NCI-H2107 treated with DMSO at 0.1 percent for 48 hours (cell line): ENCODE measurements around the gene ID3.
A peak's percentile ranks its signal among the peaks of the same experiment; 100 is the strongest.

Experiments used
- DNase-seq: peaks from one replicate; lab custom pipeline; 2025; ENCODE audit not compliant: unreplicated experiment; lab: John Stamatoyannopoulos, UW

Gene ID3

GRCh38 chr1:23566304-23566703 lies 7.0 kb upstream of the ID3 start:
- no peak for DNase-seq

DNA sequence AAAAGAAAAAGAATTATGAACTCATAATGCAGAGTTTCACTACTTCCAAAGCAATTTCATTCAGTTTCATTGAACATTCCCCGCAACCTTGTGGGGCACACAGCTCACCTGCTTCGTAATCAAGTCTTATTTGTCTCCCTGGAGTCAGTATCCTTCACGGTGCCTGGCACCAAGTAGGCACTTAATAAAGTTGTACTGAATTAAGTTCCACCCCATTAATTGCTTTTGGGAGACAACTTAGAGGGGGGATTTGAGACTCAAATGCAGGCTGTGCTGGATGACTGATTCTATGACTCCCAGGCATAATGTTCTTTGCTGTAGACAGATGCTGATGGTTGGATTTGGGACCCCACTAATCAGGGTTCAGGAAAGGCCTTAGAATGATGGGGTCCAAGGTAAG lies 6.5 kb upstream of the ID3 start:
- DNase-seq = no peak

- no peak for DNase-seq
Measured at GRCh38 chr1:23564529-23565122, 5.3 kb upstream of the ID3 start.

DNA sequence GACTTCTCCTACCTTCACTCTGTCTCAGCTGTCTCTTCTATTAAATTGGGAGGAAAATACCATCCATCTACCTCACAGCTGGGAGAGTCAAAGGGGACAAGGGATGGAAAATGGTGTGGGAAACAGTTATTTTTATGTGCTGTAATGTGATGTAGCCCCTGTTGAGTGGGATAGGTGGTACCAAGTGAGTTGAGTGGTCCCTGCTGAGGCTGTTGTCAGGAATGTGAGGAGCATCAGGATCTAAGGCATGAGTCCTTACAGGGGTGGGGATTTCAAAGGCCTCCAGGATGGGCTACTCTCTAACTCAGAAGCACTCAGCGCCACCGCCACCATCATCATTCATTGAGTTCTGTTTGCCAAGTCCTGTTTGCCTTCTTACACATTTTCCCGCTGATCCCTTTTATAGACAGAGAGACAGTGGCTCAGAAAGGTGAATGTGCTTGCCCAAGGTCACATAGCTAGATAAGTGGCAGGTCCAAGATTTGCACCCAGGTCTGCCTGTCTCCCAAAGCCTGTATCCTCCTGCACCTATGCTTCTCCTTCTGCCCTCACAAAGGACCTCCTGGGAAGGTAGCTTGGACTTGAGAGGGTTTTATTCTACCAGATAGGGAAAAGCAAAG lies 4.6 kb upstream of the ID3 start:
- DNase-seq = no peak

GRCh38 chr1:23563003-23563402 lies 3.7 kb upstream of the ID3 start:
- DNase-seq = no peak

- DNase-seq = peak; percentile 80
Measured at GRCh38 chr1:23562137-23562876, 3.0 kb upstream of the ID3 start.

DNA sequence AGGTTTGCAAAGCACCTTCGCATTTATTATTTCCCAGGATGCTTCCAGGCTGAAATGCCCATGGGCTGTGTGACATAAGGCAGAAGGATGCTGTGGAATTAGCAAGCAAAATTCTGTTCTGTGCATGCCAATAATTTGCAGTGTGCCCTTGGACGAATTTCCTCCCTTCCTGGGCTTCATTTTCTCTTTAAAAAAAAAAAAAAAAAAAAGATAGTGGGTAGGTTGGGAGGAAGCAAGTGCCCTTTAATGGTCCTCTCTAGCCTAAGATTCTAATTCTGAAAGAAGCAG lies 2.5 kb upstream of the ID3 start:
- DNase-seq = no peak

DNA sequence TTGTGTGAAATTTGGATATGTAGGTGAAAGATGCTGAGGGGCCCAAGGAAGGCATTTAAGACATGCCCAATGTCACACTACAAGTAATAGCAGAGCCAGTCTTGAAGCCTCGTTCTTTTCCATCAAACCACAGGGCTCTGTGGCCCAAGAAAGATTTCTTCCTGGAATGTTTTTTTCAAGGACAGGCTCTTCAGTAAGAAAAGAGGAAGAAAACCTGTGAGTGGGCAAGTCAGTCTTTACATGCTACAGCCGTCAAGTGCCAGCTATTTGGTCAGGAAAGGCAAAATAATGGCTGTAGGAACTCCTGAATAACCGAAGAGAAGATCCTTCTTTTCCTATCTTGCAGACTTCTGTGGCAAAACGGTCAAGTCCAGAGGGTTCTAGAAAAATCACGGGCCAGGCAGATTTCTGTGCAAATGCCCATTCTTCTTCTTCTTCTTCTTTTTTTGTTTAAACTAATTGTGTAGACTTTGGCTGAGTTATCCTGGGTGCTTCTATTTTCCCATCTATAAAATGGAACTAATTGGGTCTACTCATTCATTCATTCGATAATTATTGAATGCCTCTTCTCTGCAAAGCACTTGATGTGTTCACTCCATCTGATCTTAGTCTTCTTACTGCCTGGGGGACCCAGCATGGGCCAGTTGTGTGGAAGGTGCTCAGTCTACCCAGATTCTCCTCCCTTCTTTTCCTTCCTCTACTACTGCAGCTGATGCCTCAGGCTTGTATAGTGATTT lies 1.9 kb upstream of the ID3 start:
- DNase-seq = no peak

- no peak for DNase-seq
Measured at GRCh38 chr1:23559985-23560741, 862 bp upstream of the ID3 start.

DNA sequence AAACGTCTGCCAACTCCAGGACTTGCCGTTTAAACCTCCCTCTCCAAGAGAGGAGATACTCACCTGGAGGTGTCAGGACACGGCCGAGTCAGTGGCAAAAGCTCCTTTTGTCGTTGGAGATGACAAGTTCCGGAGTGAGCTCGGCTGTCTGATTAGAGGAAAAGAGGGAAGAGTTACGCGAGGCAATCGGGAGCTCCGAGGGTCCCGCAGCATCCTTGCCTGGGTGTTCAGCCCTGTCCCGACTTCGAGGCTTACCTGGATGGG lies 497 bp downstream of the ID3 start:
- DNase-seq = no peak

DNA sequence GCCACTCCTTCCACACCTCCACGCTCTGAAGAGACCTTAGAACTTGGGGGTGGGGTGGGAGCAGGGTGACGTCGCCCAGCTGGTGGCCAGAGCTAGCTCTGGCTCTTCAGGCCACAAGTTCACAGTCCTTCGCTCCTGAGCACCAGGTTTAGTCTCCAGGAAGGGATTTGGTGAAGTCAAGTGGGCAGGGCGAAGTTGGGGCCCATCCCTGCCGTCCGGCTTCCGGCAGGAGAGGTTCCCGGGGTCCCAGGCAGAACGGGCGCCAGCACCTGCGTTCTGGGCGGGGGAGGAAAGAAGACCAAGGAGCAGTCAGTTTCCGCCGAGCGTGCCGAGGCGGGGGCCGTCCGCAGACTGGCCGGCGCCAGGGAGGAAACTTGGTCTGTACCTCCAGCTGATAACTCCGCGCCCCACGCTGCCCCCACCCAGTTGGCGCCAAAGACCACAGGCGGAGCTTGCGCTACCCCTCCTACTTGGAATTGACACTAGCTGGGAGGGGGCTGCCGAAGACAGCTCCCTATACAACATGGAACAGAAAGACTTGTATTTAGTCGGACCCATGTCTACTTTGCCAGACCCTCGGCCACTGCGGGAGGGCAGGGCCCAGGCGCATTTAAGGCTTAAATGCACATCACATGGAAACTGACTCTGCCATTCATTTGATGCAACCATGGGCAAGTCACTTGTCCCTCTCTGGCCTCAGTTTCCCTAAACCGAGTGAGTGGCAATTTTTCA lies 995 bp downstream of the ID3 start:
- peak; percentile 32 for DNase-seq

- no peak for DNase-seq
Measured at GRCh38 chr1:23557471-23558124, 1.7 kb downstream of the ID3 start.

- no peak for DNase-seq
Measured at GRCh38 chr1:23556635-23557470, 2.4 kb downstream of the ID3 start.

DNA sequence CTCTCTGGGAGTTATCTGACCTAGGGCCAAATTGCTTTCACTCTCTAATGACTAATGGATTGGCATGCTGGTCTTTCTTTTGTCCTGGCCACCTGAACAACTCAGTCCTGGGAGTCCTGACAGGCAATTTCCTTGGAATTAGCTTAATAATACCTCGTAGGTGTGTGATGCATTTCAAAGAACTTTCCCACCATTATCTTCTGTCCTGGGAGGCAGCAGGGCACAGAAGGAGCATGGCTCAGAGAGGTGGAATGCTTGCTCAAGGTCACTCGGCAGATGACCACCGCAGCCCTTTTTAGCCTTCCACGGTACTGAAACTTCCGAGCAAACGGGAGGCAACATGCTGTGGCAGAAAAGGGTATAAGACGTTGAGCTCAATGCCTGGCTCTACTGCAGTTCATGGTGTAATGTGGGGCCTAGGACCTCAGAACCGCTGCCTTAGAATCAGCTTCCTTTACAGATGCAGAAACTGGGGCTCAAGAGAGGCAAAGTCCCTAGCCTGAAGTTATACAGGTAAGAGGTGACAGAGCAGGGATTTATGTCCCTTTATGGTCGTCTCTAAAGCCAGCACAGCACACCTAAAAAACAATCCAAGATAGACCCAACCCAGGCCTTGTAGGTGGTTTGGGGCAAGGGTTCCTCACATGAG lies 3.2 kb downstream of the ID3 start:
- DNase-seq = no peak

DNA sequence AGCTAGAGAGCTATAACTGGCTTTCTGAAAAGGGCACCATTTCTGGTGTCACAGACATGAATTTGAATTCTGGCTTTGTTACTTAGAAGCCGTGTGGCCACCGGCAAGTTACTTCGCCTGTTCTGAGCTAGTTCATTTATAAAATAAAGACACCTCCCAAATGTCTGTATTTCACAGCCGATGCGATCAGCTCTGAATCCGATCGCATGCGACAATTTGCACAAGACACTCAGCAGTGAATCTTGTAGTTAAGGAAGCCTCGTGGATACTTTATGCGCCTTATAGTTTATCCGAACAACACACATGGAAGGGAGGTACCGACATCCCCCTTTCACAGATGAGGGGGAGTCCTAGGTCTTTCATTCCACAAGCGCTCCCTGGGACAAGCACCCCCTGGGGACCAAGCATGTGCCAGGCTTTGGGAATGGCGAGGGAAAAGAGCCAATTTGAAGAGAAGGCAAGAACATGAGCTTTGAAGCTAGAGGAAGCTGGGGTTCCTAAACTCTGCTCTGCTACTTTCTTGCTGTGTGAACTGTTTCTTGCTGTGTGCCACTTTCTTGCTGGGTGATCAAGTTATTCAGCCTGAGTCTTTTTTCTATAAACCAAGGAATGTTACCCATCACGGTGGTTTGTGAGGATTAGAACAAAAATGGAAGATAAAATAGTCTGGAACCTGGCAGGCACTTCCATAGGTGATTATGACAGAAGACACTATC lies 3.9 kb downstream of the ID3 start:
- peak; percentile 58 for DNase-seq

DNA sequence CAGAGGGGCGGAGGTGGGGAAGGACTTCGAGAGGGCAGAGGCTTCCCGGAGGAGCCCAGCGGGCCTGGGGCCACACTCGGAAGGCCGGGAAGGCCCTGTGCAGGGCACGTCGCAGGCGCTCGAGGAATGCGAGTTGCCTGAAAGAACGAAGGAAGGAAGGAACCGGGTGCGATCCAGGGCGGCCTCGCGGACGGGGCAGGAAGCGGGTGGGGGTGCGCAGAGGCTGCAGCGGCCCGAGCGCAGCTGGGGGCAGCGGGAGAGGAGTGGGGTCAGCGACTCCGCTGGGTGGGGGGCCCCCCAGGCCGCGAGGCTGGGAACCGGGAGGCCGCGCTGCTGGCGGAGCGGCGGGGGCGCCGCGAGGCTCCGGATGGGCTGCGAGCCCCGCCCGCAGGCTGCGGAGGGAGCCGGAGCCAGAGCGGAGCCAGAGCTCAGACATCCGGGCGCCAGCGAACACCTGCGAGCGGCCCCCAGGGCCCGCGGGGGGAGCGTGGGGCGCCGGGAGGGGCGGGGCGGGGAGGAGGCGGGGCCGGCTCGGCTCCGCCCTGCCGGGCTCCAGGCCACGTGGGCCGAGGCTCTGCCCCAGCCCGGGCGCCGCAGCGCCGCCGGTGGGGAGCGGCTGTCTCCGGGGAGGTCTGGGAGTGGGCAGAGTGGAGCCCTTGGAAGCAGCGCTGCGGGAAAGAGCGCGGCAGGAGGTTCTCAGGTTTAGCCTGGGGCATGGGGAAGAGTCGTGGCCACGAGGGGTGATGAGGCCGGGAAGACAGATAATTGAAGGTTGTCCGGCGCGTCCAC lies 4.6 kb downstream of the ID3 start:
- DNase-seq = peak; percentile 94

DNA sequence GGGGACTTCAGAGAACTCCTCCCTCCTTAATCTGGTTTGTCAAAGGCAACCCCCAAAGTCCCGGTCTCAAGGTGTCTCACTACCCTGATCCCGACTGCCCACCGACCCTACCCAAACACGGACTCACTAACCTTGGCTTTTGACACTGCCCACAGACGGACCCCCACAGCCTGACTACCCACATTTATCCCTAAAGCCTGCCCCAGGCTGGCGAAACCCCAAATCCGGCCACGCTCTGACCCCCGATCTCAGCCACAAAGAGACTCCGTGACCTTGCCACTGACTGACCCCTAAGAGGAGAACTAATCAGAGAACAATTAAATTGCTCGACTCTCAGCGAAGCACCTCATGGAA lies 5.2 kb downstream of the ID3 start:
- DNase-seq = no peak
